ENCODE results near the gene GPBP1.

- TF ChIP-seq CTCF (IDR thresholded peaks at IDR 0.05; ENCODE audit: low read length) (no peak), EZH2phosphoT487 (IDR thresholded peaks at IDR 0.05; ENCODE audit: low read length) (no peak)
Measured at GRCh38 chr5:57173319-57174127, at the start of gene GPBP1.
